Small intestine (tissue), 7 donors: ENCODE measurements around the gene GRB7. TPM values are rescaled to one million over a fixed set of nuclear protein-coding genes. Genes with fewer than 3 reads are reported as not detected.

Experiments
- DNase-seq, 2 donors: peaks; one replicate each; pipeline versions ENCODE4 v3.0.0 to v3.0.0-alpha.2; 2013
- FAIRE-seq: peaks from 2 replicates; lab custom pipeline; 2012; peaks lifted over from hg19 to GRCh38; lab: Jason Lieb, UNC
- H3K27ac ChIP-seq, 3 donors: one replicate each; pipeline ENCODE4 v1.5.1; 2013; ENCODE audit warnings: low read length in 2 of 3, mild to moderate bottlenecking in 2 of 3, control low read depth in 1 of 3, inconsistent platforms in 1 of 3, low read depth in 1 of 3, moderate library complexity in 1 of 3
- H3K27me3 ChIP-seq, 3 donors: one replicate each; pipeline ENCODE4 v1.6.1; 2013; ENCODE audit warnings: low read length in 3 of 3, inconsistent platforms in 1 of 3; ENCODE audit not compliant: control insufficient read depth in 3 of 3, insufficient read depth in 3 of 3
- H3K36me3 ChIP-seq, 3 donors: one replicate each; pipeline ENCODE4 v1.6.1; 2013; ENCODE audit warnings: low read length in 3 of 3, inconsistent platforms in 1 of 3, low read depth in 1 of 3, mild to moderate bottlenecking in 1 of 3, moderate library complexity in 1 of 3; ENCODE audit not compliant: control insufficient read depth in 3 of 3, insufficient read depth in 2 of 3
- H3K4me1 ChIP-seq, 3 donors: one replicate each; pipeline ENCODE4 v1.6.1; 2013; ENCODE audit warnings: low read length in 2 of 3, inconsistent platforms in 1 of 3, low read depth in 1 of 3, mild to moderate bottlenecking in 1 of 3, moderate library complexity in 1 of 3; ENCODE audit not compliant: control insufficient read depth in 3 of 3, insufficient read depth in 2 of 3
- H3K4me3 ChIP-seq, 3 donors: one replicate each; pipeline ENCODE4 v1.5.1; 2013; ENCODE audit warnings: low read length in 3 of 3, control low read depth in 1 of 3, inconsistent platforms in 1 of 3, low read depth in 1 of 3, mild to moderate bottlenecking in 1 of 3, moderate library complexity in 1 of 3
- H3K9me3 ChIP-seq, 2 donors: one replicate each; pipeline ENCODE4 v1.6.1; 2013; ENCODE audit warnings: low read depth in 1 of 2, low read length in 1 of 2; ENCODE audit not compliant: control insufficient read depth in 2 of 2, insufficient read depth in 1 of 2
- WGBS, 3 donors: extraction: QIAGEN DNeasy Blood & Tissue Kit; methylation state at CpG; one replicate each; pipeline ENCODE4 v1.1.7; 2013; 5-methylcytosine and 5-hydroxymethylcytosine counted together
- polyA plus RNA-seq, 4 donors: library from polyadenylated mRNA; stranded (reverse) in 3 of 4; unstranded in 1 of 4; fragments of 200-250 nt in 3 of 4; fragments of 120-200 nt in 1 of 4; gene quantifications; one replicate each; pipeline versions ENCODE4 v1.2.1 to v1.2.3, GENCODE V29; 2013
- donor health status: healthy with polysubstance abuse.
- donor health status: control.
- donor health status: control.
- donor health status: Bipolar disorder and iron deficiency.
- donor health status: healthy.

Gene GRB7
- polyA plus RNA-seq, 4 donors = 10.9 to 42.4 (median 13.0) TPM

GRCh38 chr17:39787041-39787440 is 49.3 kb downstream of the GRB7 start:
- DNase-seq (no peak), FAIRE-seq (no peak)
- Histone ChIP-seq H3K36me3 (peaks cover 0 to 3% (median 0%) of the 10 kb centered on the region in 3 donors), H3K9me3 (no peaks in the 10 kb centered on the region), H3K27ac (no peak overlapping the region), H3K27me3 (peaks cover 0 to 3% (median 0%) of the 10 kb centered on the region in 3 donors), H3K4me1 (peaks cover 0 to 4% (median 0%) of the 10 kb centered on the region in 3 donors), H3K4me3 (no peak overlapping the region)

GRCh38 chr17:39787743-39788484 is 50.2 kb downstream of the GRB7 start:
- Histone ChIP-seq H3K27ac (no peak overlapping the region), H3K36me3 (peaks cover 0 to 3% (median 0%) of the 10 kb centered on the region in 3 donors), H3K9me3 (no peaks in the 10 kb centered on the region), H3K4me3 (no peak overlapping the region), H3K4me1 (no peaks in the 10 kb centered on the region), H3K27me3 (peaks cover 0 to 3% (median 0%) of the 10 kb centered on the region in 3 donors)
- no peak for FAIRE-seq
- no peak for DNase-seq
- WGBS, 3 donors = 82 to 87% (median 84%) methylated on average over 8 of the region's 8 CpGs

GRCh38 chr17:39791111-39791992 is 53.6 kb downstream of the GRB7 start:
- Histone ChIP-seq H3K27me3 (no peaks in the 10 kb centered on the region), H3K27ac (no peak overlapping the region), H3K4me1 (no peaks in the 10 kb centered on the region), H3K36me3 (peaks cover 0 to 3% (median 0%) of the 10 kb centered on the region in 3 donors), H3K4me3 (no peak overlapping the region), H3K9me3 (no peaks in the 10 kb centered on the region)
- FAIRE-seq = no peak
- no peak for DNase-seq
- WGBS, 3 donors = 55 to 71% (median 60%) methylated on average over 6 of the region's 6 CpGs

GRCh38 chr17:39792526-39793221 is 54.9 kb downstream of the GRB7 start:
- no peak for FAIRE-seq
- no peak for DNase-seq
- Histone ChIP-seq H3K9me3 (no peaks in the 10 kb centered on the region), H3K27ac (peak overlapping the region in 1 of 3 donors; percentile 8), H3K4me3 (no peak overlapping the region), H3K27me3 (no peaks in the 10 kb centered on the region), H3K36me3 (peaks cover 0 to 3% (median 0%) of the 10 kb centered on the region in 3 donors), H3K4me1 (no peaks in the 10 kb centered on the region)
- WGBS, 3 donors = 66 to 81% (median 75%) methylated on average over 10 of the region's 10 CpGs

- DNase-seq (no peak), FAIRE-seq (no peak)
- WGBS, 3 donors = 41 to 54% (median 47%) methylated on average over 3 of the region's 3 CpGs
- Histone ChIP-seq H3K27me3 (no peaks in the 10 kb centered on the region), H3K9me3 (no peaks in the 10 kb centered on the region), H3K4me3 (no peak overlapping the region), H3K36me3 (peaks cover 0 to 3% (median 0%) of the 10 kb centered on the region in 3 donors), H3K27ac (peak overlapping the region in 2 of 3 donors; percentile 8 to 70), H3K4me1 (no peaks in the 10 kb centered on the region)
Measured at GRCh38 chr17:39793301-39793872, 55.6 kb downstream of the GRB7 start.

GRCh38 chr17:39794249-39794970 is 56.7 kb downstream of the GRB7 start:
- Histone ChIP-seq H3K36me3 (peaks cover 0 to 3% (median 0%) of the 10 kb centered on the region in 3 donors), H3K4me3 (no peak overlapping the region), H3K4me1 (no peaks in the 10 kb centered on the region), H3K27ac (peak overlapping the region in 1 of 3 donors; percentile 32), H3K27me3 (no peaks in the 10 kb centered on the region), H3K9me3 (no peaks in the 10 kb centered on the region)
- DNase-seq (no peak), FAIRE-seq (no peak)
- WGBS, 3 donors = 72 to 87% (median 78%) methylated on average over 2 of the region's 2 CpGs
